SK-N-MC (cell line): ENCODE measurements around the gene GPC1.

ENCODE experiments used
- EZH2 ChIP-seq: fragments of 200-600 bp; sonication (generic); IDR thresholded peaks from one replicate; pipeline ENCODE4 v1.6.1; 2017; ENCODE audit warnings: antibody characterized with exemption
- POLR2AphosphoS5 ChIP-seq: IDR thresholded peaks from 2 replicates; pipeline ENCODE4 v1.6.1; 2012; ENCODE audit warnings: mild to moderate bottlenecking, low read depth, low read length, borderline replicate concordance

DNA sequence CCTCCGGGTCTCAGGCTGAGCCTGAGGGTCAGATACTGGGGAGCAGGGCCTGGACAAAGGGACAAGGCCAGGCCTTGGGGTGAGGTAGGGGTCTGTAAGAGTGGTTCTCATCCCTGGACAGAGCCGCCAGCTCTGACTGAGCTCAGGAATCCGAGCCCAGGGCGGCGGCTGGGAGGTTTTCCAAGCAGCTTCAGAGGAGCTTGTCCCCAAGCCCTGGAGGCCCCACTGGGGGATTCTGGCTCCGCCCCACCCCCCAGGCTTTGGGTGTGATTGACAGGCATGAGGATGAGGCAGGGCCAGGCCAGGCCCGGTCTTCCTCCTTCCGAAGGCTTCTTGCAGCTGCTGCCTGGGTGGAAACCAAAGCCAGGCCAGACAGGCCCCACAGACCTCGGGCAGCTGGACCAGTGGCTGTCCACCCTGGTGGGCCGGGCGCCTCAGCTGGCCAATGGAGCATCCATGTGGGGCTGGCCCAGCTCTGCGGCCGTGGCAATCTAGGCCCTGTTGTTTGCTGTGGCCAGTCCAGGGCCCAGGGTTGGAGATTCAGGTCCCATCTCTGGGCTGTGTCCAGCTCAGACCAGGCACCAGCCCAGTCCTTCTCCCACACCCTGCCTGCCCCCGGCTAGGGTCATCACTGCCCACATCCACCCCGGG lies 23.1 kb upstream of the GPC1 start:
- TF ChIP-seq EZH2 (no peak), POLR2AphosphoS5 (no peak)
